ENCODE measurements around the gene CLTB. TPM values are rescaled to one million over a fixed set of nuclear protein-coding genes. Genes with fewer than 3 reads are reported as not detected.
A peak's percentile ranks its signal among the peaks of the same experiment; 100 is the strongest.

Gene CLTB
- total and polyA plus RNA-seq, 2 of the 8 experiments (the other 6 are each of a cell fraction or from before 2014, with no cell fraction given): 25.9 to 34.9 TPM

MicroRNAs within 50 kb of the gene (microRNA counts, 767-probe panel; counts per million panel counts)
- 879 counts per million, percentile 95 among the panel's probes with 10 or more counts for microRNA hsa-miR-1271-5p

Small RNA genes lying within 50 kb of the gene (microRNA-seq; reads per million reads assigned to microRNA genes)
- 0.69 to 0.81 reads per million in 2 experiments for gene MIR1271 (ENCODE audit: borderline microRNAs expressed in 2 of 2, borderline number of aligned reads in 2 of 2, borderline replicate concordance in 1 of 2)

Small RNA genes lying within 50 kb of the gene (small RNA-seq; reads per million reads assigned to genes)
- gene AC010297.1 (ENCODE audit: insufficient read depth) (not detected), gene MIR1271 (ENCODE audit: insufficient read depth) (22.8 reads per million, percentile 93 among the genes with 10 or more reads in this experiment)

Other genes starting within 250 kb of the CLTB start
- 16.6 and 21.2 TPM in 2 replicates for gene SIMC1, start 178.1 kb downstream of the CLTB start, total RNA-seq (2021; fragmentation: NEBNext Ultra II Directional; extraction: Animal tissue kit (Norgen Biotek cat#: 25700))
- 11.3 and 12.3 TPM in 2 replicates for gene SIMC1, start 178.1 kb downstream of the CLTB start, polyA plus RNA-seq (2011; rRNA removed)
- 88.0 and 96.4 TPM in 2 replicates for gene KIAA1191, start 54.8 kb downstream of the CLTB start, total RNA-seq (2021; fragmentation: NEBNext Ultra II Directional; extraction: Animal tissue kit (Norgen Biotek cat#: 25700))
- 86.4 and 107 TPM in 2 replicates for gene KIAA1191, start 54.8 kb downstream of the CLTB start, polyA plus RNA-seq (2011; rRNA removed)
- gene ARL10, start 51.1 kb downstream of the CLTB start, total RNA-seq (2021; fragmentation: NEBNext Ultra II Directional; extraction: Animal tissue kit (Norgen Biotek cat#: 25700)): 6.7 and 7.4 TPM in 2 replicates
- gene ARL10, start 51.1 kb downstream of the CLTB start, polyA plus RNA-seq (2011; rRNA removed): 3.1 and 3.6 TPM in 2 replicates
- gene NOP16, start 27.9 kb downstream of the CLTB start, total RNA-seq (2021; fragmentation: NEBNext Ultra II Directional; extraction: Animal tissue kit (Norgen Biotek cat#: 25700)): 65.2 and 65.9 TPM in 2 replicates
- 46.9 and 49.7 TPM in 2 replicates for gene NOP16, start 27.9 kb downstream of the CLTB start, polyA plus RNA-seq (2011; rRNA removed)
- 95.5 and 104 TPM in 2 replicates for gene HIGD2A, start 27.8 kb downstream of the CLTB start, total RNA-seq (2021; fragmentation: NEBNext Ultra II Directional; extraction: Animal tissue kit (Norgen Biotek cat#: 25700))
- 264 and 314 TPM in 2 replicates for gene HIGD2A, start 27.8 kb downstream of the CLTB start, polyA plus RNA-seq (2011; rRNA removed)
- 35.8 and 36.2 TPM in 2 replicates for gene FAF2, start 31.8 kb upstream of the CLTB start, total RNA-seq (2021; fragmentation: NEBNext Ultra II Directional; extraction: Animal tissue kit (Norgen Biotek cat#: 25700))
- gene FAF2, start 31.8 kb upstream of the CLTB start, polyA plus RNA-seq (2011; rRNA removed): 14.1 and 20.8 TPM in 2 replicates
- 164 and 178 TPM in 2 replicates for gene RNF44, start 120.9 kb upstream of the CLTB start, total RNA-seq (2021; fragmentation: NEBNext Ultra II Directional; extraction: Animal tissue kit (Norgen Biotek cat#: 25700))
- gene RNF44, start 120.9 kb upstream of the CLTB start, polyA plus RNA-seq (2011; rRNA removed): 54.7 and 109 TPM in 2 replicates
- 0.43 and 0.69 TPM in 2 replicates for gene CDHR2, start 132.8 kb upstream of the CLTB start, total RNA-seq (2021; fragmentation: NEBNext Ultra II Directional; extraction: Animal tissue kit (Norgen Biotek cat#: 25700))
- 0.02 and 0.06 TPM in 2 replicates for gene CDHR2, start 132.8 kb upstream of the CLTB start, polyA plus RNA-seq (2011; rRNA removed)
- 12.0 and 12.8 TPM in 2 replicates for gene GPRIN1, start 193.6 kb upstream of the CLTB start, total RNA-seq (2021; fragmentation: NEBNext Ultra II Directional; extraction: Animal tissue kit (Norgen Biotek cat#: 25700))
- gene GPRIN1, start 193.6 kb upstream of the CLTB start, polyA plus RNA-seq (2011; rRNA removed): 3.3 TPM in 2 replicates
- gene SNCB, start 214.0 kb upstream of the CLTB start, total RNA-seq (2021; fragmentation: NEBNext Ultra II Directional; extraction: Animal tissue kit (Norgen Biotek cat#: 25700)): 5.9 and 6.9 TPM in 2 replicates
- 4.2 and 8.9 TPM in 2 replicates for gene SNCB, start 214.0 kb upstream of the CLTB start, polyA plus RNA-seq (2011; rRNA removed)
- gene EIF4E1B, start 214.1 kb upstream of the CLTB start, total RNA-seq (2021; fragmentation: NEBNext Ultra II Directional; extraction: Animal tissue kit (Norgen Biotek cat#: 25700)): 0.63 and 0.97 TPM in 2 replicates
- gene EIF4E1B, start 214.1 kb upstream of the CLTB start, polyA plus RNA-seq (2011; rRNA removed): 1.3 and 1.9 TPM in 2 replicates
- gene TSPAN17, start 230.9 kb upstream of the CLTB start, total RNA-seq (2021; fragmentation: NEBNext Ultra II Directional; extraction: Animal tissue kit (Norgen Biotek cat#: 25700)): 53.7 and 54.7 TPM in 2 replicates
- gene TSPAN17, start 230.9 kb upstream of the CLTB start, polyA plus RNA-seq (2011; rRNA removed): 41.5 and 54.8 TPM in 2 replicates

All from H1 (cell line).